ENCODE results near the gene UBE2H.

Gene UBE2H

DNA sequence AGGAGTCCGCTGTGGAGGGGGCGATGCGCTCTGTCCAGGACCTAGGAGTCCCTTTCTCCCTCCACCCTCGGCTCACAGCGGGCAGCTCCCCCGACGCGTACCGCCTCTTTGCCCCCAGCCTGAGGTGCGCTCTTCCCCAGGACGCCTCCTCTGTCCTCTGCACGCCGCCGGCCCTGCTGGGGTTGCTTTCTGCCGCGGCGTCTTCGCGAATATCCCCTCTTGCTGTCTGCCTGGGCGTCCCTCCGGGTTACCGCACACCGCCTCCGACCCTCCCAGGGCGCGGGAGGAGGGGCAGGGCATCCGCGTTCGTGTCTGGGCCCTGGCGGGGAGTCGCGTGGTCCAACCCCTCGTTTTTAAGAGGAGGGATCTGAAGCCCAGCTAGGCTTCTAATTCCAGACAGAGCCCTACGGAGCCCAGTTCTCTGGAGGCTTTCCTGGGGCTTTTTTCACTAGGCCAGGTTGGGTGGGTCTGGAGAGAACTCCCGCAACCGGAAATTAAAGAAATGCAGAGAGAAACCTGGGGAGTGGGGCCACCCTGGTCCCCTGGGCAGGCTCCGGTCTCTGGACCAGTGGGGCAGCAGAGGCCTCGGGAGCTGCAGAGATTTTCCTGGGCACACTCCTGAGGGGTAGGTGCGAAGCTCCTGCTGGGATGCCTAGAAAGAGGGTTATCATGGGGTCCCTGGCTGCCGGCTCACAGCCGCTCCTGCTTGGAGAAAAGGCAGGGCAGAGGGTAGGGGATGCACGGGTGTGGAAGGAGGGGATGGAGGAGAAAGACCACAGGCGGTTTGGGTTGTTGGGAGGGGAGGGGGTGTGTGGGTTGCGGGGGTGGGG lies 166.9 kb downstream of the UBE2H start:
- DNase-seq (ENCODE audit: low spot score): no peak

DNA sequence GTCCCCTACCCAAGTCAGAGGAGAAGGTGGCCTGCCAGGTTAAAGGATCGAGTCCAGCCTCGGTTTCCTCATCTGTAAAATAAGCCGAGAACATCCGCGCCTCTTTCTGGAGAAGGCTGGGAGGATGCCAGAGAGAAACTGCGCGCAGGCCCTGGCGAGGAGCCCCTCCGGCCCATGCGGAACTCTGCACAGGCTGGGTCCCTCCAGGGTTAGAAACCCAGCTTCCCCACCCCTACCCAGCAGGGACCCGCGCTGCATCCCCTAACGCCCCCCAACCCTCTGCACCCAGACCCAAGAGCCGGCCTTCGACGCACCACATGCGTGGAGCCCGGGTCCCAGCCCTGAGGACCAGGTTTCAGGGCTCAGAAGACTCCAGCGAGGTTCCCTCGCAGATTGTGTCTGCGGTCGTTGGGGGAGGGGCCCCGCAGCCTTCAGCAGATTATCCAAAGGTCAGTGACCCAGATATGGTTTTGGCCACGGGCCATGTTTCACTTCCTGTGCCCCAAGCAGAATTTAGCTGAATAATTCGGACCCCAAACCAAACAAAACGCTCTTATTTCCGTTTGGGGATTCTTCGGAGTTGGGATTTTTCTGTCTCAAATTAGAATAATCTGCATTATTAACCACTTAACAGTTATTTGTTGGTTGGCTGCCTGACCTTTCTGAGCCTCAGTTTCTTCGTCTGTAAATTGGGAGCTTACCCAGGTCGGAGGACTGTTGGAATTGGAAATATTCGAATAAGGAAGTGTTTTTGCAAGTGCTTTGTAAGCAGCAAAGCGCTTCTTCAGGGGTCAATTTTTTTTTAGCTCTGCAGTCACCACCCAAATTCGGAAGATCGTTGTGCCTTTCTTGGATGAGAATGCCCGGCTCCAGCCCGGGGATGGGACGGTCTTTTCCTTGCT lies 167.7 kb downstream of the UBE2H start:
- peak; percentile 67 for DNase-seq (ENCODE audit: low spot score)

DNA sequence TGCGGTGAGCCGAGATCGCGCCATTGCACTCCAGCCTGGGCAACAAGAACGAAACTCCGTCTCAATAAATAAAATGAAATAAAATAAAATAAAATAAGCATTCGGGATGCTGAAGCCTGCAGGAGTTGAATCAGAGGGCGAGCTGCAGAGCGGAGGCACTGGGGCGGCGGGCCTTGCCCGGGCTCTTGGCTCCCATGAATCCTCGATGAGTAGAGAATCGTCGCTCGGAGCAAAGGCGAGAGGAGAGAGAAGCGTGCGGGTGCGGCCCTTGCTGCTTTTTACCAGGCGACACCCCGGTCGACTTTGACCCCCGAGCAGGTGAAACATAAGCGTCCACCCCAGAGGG lies 168.3 kb downstream of the UBE2H start:
- DNase-seq (ENCODE audit: low spot score): no peak

DNA sequence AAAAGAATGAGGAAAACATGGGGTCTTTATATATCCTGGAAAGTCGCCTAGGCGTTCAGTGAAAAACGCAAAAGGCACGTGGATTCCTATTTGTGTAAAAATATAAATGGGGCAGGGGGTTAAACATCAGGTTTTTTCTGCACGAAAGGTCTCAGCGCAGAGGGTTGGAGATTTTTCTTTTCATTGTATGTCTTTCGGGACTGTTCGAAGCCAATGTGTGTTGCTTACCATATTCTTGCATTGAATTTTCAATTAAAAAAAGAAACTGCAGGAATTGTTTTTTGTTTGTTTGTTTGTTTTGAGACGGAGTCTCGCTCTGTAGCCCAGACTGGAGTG lies 169.2 kb downstream of the UBE2H start:
- DNase-seq (ENCODE audit: low spot score): no peak

DNA sequence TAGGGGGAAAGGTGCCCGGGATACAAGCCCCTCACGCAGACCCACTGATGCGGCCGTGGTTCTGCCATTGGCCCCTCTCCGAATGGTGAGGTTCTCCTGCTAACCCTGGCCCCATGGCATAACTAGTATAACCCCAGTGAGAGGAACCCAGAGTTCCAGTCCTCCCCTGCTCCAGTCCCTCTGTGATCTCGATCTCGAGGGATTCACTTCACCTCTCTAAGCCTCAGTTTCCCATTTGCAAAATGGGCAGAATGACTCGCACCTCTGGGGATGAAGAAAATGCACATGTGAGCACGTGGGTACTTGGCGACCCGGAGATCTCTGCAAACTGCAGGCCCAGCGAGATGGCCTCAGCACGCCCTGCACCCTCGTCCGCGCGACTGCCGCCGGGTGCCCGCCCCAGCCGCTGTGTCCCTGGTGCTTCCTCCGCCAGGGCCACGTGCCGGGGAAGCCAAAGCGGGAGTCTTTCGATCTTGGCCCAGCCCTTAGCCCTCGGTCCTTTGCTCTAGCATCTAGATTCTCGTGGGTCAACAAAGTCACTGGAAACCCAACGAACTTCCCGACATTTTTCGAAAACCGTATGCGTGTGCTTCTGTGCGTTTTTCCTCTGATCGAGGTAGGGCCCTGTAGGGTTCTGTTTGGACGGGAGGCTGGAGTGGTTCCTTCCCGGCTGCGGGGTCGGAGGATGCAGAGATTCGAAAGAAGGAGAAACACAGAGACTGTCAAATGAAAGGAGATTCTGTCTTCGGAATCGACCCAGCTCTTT lies 169.8 kb downstream of the UBE2H start:
- DNase-seq (ENCODE audit: low spot score): no peak

DNA sequence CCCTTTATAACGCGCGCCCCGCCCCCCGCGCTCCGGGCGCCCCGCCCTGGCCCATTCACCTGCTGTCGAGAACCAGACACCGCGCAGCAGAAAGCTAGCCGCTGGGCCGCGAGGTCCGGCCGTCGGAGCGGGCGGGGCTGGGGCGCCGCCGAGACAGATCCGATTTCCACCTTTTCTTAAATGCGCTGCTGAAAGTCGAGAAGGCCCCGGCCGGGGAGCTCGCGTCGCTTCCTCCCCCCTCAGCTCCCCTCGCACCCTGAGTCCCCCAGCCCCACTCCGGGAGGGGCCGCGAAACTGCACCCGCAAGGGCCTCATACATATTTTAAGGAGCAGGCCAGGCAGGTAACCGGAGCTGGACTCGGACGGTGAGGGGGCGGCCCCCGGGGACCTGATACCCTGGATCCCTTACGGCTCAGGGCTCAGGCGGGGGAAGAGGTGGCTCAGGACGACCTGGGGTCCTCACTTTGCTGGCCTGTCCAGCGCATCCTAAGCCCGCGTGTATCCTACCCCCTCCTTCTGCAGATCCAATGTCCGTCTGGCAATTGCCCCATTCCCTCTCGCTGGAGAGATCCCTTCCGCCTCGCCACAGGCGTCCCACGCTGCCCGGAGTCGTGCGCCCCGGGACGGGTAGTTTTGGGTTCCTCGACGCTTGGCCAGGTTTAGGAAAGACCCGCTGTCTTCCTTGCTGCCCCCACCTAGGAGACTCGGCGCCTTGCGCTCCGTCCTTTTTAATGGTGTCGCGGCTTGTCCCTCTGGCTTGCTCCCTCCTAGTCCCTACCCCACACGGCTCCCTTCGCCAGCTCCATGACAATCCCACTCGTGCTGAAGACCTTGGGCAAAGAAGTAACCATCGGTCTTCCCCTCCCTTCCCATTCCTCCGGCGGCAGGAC lies 170.6 kb downstream of the UBE2H start:
- no peak for DNase-seq (ENCODE audit: low spot score)

DNA sequence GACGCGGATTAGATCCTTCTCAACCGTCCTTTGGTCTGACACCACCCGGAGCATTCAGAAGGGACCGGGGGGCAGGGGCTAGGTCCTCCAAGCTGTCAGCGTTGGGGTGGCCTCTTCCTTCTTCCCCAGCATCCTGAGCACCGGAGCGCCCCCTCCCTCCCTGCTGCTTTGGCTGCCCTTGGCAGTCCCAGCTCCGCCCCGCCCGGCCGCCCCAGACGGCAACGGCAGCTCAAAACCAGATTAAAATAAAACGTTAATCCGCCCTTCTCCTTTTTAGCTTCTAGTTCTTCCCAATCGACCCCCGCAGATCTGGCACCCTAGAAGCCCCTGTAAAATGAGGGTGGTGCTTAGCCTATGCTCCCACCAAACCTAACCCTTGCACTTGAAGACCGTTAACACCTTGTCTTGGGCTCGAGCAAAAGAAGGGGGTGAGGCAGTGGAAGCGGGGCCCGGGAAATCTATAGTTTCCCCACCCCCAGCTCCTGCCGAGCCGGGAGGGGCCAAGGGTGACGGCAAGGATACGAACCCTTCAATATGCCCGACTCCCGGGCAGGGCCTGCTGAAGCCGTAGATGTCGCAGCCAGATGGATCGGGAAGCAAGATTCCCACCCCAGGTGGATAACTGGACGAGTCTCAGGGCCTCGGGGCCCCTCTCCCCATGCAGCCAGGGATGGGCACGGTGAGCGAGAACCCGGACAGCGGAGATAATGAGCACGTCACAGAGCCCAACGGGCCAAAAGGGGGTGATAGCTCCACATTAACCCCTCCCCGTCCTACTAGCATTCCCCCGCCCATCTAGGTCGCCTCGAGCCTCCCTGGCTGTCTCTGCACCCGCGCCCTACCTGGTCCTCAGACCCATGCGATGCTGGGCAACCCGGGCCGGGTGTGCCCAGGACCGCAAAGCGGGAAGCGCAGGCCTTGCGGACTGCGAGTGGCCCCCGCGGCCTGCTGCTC lies 171.5 kb downstream of the UBE2H start:
- DNase-seq (ENCODE audit: low spot score): peak; percentile 56

All from NAMALWA (cell line).